Endothelial cell (in vitro differentiated cells): ENCODE data around the gene IDH3G. TPM values are rescaled to one million over a fixed set of nuclear protein-coding genes. Genes with fewer than 3 reads are reported as not detected.
"Not testable (repeated sequence)": the region's sequence is repeated elsewhere in the genome, so short reads cannot be mapped to it uniquely, and the experiment has no call there.

Experiments
- DNase-seq: peaks from one replicate; pipeline ENCODE4 v3.0.0; 2021; ENCODE audit warnings: low spot score
- H3K27ac Mint-ChIP-seq: one replicate; pipeline ENCODE4 v1.8.0; 2021; ENCODE audit warnings: mixed read lengths, inconsistent platforms; ENCODE audit not compliant: unreplicated experiment
- H3K27me3 Mint-ChIP-seq: one replicate; pipeline ENCODE4 v1.8.0; 2021; ENCODE audit warnings: mild to moderate bottlenecking, moderate library complexity, mixed read lengths, inconsistent platforms; ENCODE audit not compliant: unreplicated experiment
- H3K36me3 Mint-ChIP-seq: one replicate; pipeline ENCODE4 v1.8.0; 2021; ENCODE audit warnings: mild to moderate bottlenecking, low read depth, mixed read lengths, inconsistent platforms; ENCODE audit not compliant: unreplicated experiment
- H3K4me1 Mint-ChIP-seq: one replicate; pipeline ENCODE4 v1.8.0; 2021; ENCODE audit warnings: mild to moderate bottlenecking, mixed read lengths, inconsistent platforms; ENCODE audit not compliant: unreplicated experiment
- H3K4me3 Mint-ChIP-seq: one replicate; pipeline ENCODE4 v1.8.0; 2021; ENCODE audit warnings: mild to moderate bottlenecking, mixed read lengths, inconsistent platforms; ENCODE audit not compliant: unreplicated experiment
- H3K9me3 Mint-ChIP-seq: one replicate; pipeline ENCODE4 v1.8.0; 2021; ENCODE audit warnings: mixed read lengths, inconsistent platforms; ENCODE audit not compliant: unreplicated experiment
- total RNA-seq: library from RNA; stranded (reverse); fragmentation: NEBNext Ultra II Directional; extraction: Animal tissue kit (Norgen Biotek cat#: 25700); gene quantifications from one replicate; pipeline ENCODE4 v1.2.1, GENCODE V29; 2021; ENCODE audit not compliant: unreplicated experiment
- TF ChIP-seq, protein P1 (sequence below): fragments of 200-600 bp; sonication (generic); IDR thresholded peaks from one replicate; pipeline ENCODE4 v1.5.0; 2021; ENCODE audit warnings: antibody characterized with exemption; ENCODE audit not compliant: unreplicated experiment

The IDH3G gene
- total RNA-seq, 1 donor from 2014 or later, result 43.3 TPM

GRCh38 chrX:153746359-153746758 lies 47.8 kb downstream of the IDH3G start:
- DNase-seq, result no peak
- Mint-ChIP-seq H3K27me3 (no peaks in the 10 kb centered on the region), H3K4me1 (no peaks in the 10 kb centered on the region), H3K36me3 (no peaks in the 10 kb centered on the region), H3K9me3 (no peaks in the 10 kb centered on the region), H3K27ac (no peak overlapping the region), H3K4me3 (no peak overlapping the region)
- TF ChIP-seq, protein P1, sequence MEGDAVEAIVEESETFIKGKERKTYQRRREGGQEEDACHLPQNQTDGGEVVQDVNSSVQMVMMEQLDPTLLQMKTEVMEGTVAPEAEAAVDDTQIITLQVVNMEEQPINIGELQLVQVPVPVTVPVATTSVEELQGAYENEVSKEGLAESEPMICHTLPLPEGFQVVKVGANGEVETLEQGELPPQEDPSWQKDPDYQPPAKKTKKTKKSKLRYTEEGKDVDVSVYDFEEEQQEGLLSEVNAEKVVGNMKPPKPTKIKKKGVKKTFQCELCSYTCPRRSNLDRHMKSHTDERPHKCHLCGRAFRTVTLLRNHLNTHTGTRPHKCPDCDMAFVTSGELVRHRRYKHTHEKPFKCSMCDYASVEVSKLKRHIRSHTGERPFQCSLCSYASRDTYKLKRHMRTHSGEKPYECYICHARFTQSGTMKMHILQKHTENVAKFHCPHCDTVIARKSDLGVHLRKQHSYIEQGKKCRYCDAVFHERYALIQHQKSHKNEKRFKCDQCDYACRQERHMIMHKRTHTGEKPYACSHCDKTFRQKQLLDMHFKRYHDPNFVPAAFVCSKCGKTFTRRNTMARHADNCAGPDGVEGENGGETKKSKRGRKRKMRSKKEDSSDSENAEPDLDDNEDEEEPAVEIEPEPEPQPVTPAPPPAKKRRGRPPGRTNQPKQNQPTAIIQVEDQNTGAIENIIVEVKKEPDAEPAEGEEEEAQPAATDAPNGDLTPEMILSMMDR, result no peak

- not testable (repeated sequence) for H3K27ac Mint-ChIP-seq, H3K4me1 Mint-ChIP-seq, H3K4me3 Mint-ChIP-seq, H3K9me3 Mint-ChIP-seq, H3K36me3 Mint-ChIP-seq, DNase-seq, H3K27me3 Mint-ChIP-seq
These were observed 49.1 kb downstream of the IDH3G start for GRCh38 chrX:153745067-153745433.

DNA sequence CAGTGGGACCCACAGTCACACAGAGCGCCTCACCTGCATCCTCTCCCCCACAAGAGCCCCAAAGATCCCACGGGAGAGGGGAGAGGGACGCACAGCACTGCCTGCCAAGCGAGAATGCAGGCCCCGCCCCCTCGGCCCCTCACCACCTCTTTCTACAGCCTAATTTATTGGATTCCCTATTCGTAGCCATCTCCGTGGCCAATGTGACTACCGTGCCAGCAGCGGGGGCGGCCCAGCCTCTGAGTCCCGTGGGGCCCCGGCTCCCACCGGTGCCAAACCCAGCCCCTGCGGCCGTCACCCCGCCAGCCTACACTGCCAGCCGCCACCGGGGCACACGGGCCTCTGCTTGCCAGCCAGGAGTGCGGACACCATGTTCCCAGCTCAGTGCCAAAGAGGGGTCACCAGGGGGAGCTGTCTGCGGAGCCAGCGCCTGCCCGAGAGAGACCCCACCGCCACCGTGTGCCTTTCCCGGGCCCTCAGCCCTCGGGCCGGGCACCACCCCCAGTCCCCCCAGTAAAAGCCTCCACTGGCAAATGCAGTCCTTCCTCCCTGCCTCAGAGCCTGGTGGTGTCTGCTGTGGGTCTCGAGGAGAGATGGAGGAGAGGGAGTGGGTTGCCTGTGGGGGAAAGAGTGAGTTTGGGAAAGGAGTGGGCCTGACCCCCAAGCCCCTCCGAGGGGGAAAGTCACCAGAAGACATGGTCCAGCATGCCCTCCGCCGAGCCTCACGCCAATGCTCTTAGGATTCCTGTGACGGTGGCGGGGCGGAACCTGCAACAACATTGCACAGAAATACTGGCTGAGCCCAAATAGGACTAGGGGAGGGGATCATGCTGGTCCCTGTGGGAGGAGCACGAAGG lies 49.7 kb downstream of the IDH3G start:
- H3K27ac Mint-ChIP-seq, result no peak overlapping the region
- TF ChIP-seq, protein P1, result no peak
- no peak overlapping the region for H3K4me3 Mint-ChIP-seq
- no peaks in the 10 kb centered on the region for H3K4me1 Mint-ChIP-seq
- no peaks in the 10 kb centered on the region for H3K36me3 Mint-ChIP-seq
- H3K9me3 Mint-ChIP-seq, result no peaks in the 10 kb centered on the region
- no peaks in the 10 kb centered on the region for H3K27me3 Mint-ChIP-seq
- DNase-seq, result no peak

GRCh38 chrX:153743468-153744209 lies 50.5 kb downstream of the IDH3G start:
- H3K4me1 Mint-ChIP-seq, H3K9me3 Mint-ChIP-seq, H3K27me3 Mint-ChIP-seq, H3K4me3 Mint-ChIP-seq, H3K36me3 Mint-ChIP-seq, H3K27ac Mint-ChIP-seq, DNase-seq: not testable (repeated sequence)

- not testable (repeated sequence) for H3K4me1 Mint-ChIP-seq, H3K9me3 Mint-ChIP-seq, H3K4me3 Mint-ChIP-seq, H3K27me3 Mint-ChIP-seq, H3K27ac Mint-ChIP-seq, DNase-seq, H3K36me3 Mint-ChIP-seq
These were observed 51.2 kb downstream of the IDH3G start for GRCh38 chrX:153742796-153743467.

- not testable (repeated sequence) for H3K9me3 Mint-ChIP-seq, H3K36me3 Mint-ChIP-seq, DNase-seq
These were observed 52.1 kb downstream of the IDH3G start for GRCh38 chrX:153742111-153742510.

More at GRCh38 chrX:153742111-153742510, 52.1 kb downstream of the IDH3G start:
- H3K27me3 Mint-ChIP-seq, H3K4me1 Mint-ChIP-seq, H3K27ac Mint-ChIP-seq, H3K4me3 Mint-ChIP-seq: not testable (repeated sequence)
